Measurements from ENCODE around the gene GALNS. TPM values are rescaled to one million over a fixed set of nuclear protein-coding genes. Genes with fewer than 3 reads are reported as not detected.

GALNS gene
- total and polyA plus RNA-seq, 2 of the 13 experiments (the other 11 are each of a cell fraction or from before 2014, with no cell fraction given), result 9.2 to 9.8 TPM

DNA sequence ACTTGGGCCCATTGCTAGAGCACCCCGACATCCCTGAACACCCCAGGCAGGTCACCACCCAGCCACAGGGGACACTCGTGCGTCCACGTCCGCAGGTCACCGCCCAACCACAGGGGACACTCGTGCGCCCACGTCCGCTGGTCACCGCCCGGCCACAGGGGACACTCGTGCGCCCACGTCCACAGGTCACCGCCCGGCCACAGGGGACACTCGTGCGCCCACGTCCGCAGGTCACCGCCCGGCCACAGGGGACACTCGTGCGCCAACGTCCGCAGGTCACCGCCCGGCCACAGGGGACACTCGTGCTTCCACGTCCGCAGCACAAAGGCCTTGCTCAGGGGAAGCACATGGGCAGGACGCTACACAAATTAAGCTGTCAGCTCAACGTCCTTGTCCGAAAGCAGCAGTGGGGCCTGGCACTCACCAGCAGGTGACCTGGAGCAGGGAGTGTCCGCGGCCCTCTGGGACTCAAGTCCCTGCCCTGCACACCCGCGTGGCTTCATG, 17.7 kb downstream of the GALNS start (continued):
- TF ChIP-seq ZBTB40 (IDR thresholded peaks at IDR 0.05), result no peak
- TF ChIP-seq ZBTB40 (CRISPR knock-in tag; IDR thresholded peaks at IDR 0.05), result no peak
- no peak for TF ChIP-seq ATF7-NPFF (CRISPR knock-in tag; IDR thresholded peaks at IDR 0.05; ENCODE audit: low read depth)
- TF ChIP-seq ZNF614 (CRISPR knock-in tag; IDR thresholded peaks at IDR 0.05; ENCODE audit: borderline replicate concordance), result no peak
- TF ChIP-seq SOX6 (IDR thresholded peaks at IDR 0.05), result no peak
- no peak; the same call in 1 of the 2 replicates for TF ChIP-seq SOX6 (CRISPR knock-in tag; IDR thresholded peaks at IDR 0.05)
- TF ChIP-seq, protein P1, sequence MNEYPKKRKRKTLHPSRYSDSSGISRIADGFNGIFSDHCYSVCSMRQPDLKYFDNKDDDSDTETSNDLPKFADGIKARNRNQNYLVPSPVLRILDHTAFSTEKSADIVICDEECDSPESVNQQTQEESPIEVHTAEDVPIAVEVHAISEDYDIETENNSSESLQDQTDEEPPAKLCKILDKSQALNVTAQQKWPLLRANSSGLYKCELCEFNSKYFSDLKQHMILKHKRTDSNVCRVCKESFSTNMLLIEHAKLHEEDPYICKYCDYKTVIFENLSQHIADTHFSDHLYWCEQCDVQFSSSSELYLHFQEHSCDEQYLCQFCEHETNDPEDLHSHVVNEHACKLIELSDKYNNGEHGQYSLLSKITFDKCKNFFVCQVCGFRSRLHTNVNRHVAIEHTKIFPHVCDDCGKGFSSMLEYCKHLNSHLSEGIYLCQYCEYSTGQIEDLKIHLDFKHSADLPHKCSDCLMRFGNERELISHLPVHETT (CRISPR knock-in tag; conservative IDR thresholded peaks at IDR 0.05), result no peak
- TF ChIP-seq ERF (CRISPR knock-in tag; IDR thresholded peaks at IDR 0.05), result no peak
- no peak for TF ChIP-seq BORCS8-MEF2B (CRISPR knock-in tag; IDR thresholded peaks at IDR 0.05)
